GM18873 (cell line): ENCODE results near the gene MTMR6.
"Not testable (repeated sequence)": the region's sequence is repeated elsewhere in the genome, so short reads cannot be mapped to it uniquely, and the experiment has no call there.

ENCODE experiments used
- ATAC-seq: cut with Tn5 transposase; IDR thresholded peaks from one replicate; pipeline ENCODE4 v1.9.1; 2021; ENCODE audit warnings: mild to moderate bottlenecking, moderate library complexity, moderate number of reproducible peaks; ENCODE audit not compliant: unreplicated experiment, low FRiP score

MTMR6 gene

DNA sequence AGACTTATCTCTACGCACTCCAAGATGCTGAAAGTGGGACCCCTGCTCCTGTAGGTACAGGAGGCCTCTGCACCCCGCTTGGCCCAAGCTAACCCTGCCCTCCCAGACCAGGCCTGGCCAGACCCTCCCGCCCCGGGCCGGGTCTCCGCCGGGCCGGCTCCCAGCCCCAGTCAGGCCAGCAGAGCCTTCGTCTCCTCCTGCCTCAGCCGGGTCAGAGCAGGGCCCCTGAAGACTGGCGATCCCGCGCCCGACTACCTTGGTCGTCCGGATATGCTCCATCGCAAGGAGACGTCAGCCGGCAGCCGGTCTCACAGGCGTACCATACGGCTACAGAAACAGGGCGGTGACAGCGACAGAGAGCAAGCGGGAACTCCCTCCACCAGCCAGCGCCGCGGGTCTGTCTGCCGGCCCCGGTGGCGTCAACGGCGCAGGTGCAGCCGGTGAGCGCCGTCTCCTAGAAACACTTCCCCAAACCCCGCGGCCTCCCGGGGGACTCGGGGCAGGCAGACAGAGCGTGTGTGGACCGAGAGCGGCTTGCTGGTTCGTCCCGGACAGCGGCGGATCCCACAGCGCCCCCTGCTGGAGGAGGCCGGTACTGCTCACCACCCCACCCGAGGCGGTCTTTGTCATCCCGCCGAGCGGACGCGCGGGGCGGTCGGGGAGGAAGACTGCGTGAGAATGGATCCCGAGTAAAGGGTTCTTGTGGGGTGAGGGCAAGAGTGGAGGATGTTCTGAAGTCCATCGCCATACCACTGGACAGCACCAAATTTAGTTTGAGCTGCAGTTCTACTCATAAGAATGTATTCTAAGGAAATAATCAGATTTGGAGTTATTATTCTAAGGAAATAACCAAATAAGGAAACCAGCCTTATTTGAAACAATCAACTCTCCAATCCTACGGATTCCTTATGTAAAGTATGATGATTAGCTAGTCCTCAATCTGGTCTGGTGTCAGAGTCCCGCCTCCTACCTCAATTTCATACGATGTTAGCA, at the start of gene MTMR6:
Gene MTMR6, minus strand, starts transcription at position 520 of the 993 bp plus-strand sequence. Its CDS starts 241 bp downstream, at position 279.
- peak; percentile 94 for ATAC-seq

DNA sequence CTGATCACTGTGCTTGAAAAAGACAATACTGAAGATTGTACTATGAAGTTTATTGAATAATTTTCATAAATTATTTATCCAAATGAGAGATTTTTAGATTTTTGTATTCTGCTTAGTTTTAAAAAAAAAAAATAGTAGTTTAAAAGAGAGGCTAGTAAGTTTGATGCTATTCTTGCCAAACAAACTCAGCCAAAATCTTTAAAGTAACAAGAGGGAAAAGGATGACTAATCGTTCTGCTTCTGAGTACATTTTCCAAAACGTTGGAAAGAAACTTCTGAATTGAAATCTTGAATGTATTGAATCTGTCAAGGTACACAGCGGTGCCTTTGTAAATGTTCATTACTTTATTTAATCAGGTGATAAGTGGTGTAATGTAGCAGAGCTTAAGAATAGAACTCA, 48.6 kb upstream of the MTMR6 start:
- no peak for ATAC-seq

DNA sequence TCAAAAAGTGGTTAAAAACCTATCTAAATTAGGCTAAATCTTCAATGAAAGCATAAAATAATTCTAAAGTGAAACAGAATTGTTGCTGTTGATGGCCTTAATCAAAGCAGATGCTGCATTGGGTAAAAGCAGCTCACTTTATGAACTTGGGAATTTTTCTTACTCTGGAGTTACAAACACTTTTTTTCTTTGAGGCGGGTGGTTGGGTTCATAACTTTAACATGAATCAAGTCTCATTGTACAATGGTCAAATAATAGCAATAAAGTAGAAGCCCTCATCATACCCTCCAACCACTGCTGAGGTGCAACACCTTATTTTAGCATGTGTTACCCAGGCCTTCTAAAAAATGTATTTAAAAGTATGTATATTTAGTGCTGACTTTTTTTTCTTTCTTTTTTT, 43.3 kb upstream of the MTMR6 start:
- no peak for ATAC-seq

DNA sequence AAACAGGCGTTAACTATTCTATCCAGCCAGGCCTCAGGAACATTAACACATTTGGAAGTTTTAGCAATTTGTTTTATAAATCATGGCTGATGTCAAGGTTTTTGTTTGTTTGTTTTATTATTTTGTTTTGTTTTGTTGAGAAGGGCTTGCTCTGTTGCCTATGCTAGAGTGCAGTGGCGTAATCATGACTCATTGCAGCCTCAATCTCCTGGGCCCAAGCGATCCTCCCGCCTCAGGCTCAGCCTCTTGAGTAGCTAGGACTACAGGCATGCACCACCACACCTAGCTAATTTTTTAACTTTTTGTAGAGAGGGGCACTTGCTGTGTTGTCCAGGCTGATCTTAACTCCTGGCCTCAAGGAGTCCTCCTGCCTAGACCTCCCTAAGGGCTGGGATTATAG, 42.4 kb upstream of the MTMR6 start:
- no peak for ATAC-seq

DNA sequence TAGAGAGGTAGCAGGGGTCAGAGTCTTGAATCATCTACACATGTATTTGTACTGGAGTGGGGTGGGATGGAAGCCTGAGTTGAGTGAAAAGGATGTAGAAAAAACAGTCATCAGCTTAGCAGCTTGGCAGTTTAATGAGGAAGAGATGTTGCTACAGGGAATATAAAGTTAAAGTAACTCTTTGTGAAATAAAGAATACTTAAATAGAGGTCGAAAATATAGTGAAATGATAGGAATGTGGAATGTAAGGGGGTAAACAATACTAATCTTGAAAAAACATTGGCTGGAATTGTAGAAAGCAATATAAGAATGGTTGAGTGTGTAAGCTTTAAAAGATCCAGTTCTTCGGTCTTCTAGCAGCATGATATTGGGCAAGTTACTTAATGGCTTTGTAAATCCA, 36.8 kb upstream of the MTMR6 start:
- no peak for ATAC-seq

DNA sequence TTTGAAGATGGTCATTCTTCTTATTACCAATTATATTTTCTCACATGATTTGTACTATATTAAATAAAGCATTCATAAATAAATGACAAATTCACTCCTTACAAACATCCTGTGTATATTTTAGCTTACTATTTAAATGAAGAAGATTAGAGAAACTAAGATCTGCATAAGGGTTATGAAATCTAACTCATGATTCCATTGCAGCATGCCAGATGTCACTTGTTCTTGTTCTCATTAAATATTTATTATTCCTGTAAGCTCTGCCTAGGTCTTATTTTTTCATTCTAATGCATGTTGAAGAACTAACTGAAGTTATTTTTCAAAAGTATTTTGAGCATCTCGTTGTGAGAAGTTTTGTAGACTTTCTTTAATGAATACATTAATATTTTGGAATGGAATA, 32.5 kb upstream of the MTMR6 start:
- no peak for ATAC-seq

DNA sequence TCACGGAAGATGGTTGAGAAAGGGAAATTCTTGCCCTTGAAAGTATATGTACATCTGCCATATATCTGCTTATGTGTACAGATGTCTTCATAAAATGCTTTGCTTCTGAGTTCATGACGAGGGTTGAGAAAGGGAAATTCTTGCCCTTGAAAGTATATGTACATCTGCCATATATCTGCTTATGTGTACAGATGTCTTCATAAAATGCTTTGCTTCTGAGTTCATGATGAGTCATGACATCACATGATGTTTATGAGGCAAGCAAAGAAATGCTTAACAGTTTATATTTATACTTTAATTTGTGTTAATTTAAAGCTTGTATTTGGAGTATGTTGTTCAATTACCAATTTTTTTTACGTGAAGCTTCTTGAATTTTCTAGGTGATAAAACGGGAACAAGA, 31.7 kb upstream of the MTMR6 start:
- not testable (repeated sequence) for ATAC-seq

DNA sequence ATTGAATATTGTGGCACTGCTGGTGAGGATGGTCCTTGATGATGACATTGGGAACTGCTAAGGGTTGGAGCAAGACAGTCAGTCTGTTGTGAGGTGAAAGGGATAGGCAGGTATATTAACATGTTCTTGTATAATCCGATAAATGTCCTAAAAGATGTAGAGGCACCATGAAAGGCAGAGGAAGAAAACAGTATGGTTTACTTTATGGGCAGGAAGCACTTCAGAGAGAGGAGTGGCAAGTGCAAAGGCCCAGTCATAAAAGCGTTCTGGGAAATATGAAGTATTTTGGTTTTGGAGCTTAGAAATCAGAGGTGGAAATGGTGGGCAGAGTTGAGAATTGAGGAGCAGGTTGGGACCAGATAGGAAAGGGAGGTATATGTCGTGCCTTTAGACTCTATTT, 23.6 kb upstream of the MTMR6 start:
- no peak for ATAC-seq

DNA sequence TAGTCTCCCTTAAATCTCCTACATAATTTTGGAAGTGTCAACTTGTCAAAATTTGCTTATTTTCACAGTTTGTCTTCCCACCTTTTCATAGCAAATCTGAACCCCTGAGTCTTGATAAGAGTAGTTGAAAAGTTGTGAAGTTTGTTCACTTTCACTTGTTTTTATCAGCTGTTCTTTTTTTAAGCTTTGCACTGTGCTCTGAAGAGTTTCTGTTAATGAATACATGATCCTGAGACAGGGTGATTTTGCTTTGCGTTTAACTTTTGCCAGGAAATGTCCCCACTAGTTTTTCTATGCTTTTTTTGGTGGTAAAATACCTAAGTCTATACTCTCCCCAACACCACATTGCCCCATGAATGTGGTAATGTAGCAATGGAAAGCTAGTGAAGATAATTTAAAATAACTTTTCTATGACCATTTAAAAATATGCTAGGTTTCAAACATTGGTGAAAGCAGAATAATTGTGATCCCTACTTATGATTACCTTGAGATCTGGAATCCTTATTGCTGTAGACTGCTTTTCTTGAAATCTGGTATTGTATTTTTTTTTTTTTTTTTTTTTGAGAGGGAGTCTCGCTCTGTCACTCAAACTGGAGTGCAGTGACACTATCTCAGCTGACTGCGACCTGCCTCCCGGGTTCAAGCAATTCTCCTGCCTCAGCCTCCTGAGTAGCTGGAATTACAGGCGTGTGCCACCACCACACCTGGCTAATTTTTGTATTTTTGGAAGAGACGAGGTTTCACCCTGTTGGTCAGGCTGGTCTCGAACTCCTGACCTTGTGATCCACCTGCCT, 19.6 kb upstream of the MTMR6 start:
- ATAC-seq, result no peak

DNA sequence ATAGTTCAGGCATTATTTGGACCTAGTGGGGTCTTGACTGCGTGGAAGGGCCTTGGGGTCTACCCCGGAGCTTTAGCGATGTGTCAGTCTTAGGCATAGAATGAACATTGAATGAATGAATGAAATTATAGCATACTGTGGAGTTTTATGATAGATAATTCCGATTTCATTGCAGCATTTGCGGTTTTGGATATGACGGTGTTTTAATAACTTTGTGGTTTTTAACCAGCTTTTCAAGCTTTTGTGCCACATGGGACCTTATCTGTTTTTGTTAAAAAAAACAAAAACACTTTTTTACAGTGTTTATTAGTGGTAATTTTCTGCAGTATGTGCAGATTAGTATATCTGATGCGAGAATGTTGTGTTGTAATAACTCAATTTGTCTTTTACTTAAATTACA, 14.8 kb upstream of the MTMR6 start:
- ATAC-seq, result no peak

DNA sequence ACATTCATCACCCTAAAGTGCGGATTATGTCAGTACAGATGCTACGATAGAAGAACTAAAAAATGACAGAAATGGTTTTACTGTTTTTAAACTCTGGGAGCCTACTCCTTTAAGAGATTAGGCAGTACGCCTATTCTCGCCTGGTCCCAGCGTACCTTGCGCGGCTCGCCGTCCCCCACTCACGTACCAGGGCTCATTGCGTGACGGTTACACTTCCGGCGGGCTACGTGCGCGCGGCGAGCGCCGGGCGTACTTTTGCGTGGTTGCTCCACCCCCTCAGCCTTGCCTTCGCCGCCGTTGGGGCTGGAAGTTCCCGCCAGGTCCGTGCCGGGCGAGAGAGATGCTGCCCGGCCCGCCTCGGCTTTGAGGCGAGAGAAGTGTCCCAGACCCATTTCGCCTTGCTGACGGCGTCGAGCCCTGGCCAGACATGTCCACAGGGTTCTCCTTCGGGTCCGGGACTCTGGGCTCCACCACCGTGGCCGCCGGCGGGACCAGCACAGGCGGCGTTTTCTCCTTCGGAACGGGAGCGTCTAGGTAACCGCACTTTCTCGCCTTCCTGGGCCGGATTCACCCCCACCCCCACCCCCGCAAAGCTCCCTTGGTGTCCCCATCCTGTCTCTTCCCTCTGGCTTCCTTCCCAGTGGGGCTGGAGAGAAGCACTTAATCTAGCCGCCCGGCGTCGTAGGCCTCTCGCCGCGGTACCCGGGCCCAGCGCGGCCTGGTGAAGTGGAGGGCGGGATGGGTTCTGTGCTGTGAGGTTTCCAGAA, 14.2 kb upstream of the MTMR6 start, which contains the start of gene NUP58:
Gene NUP58, plus strand, starts transcription at position 279 of the 767 bp plus-strand sequence. Its CDS starts 149 bp downstream, at position 428.
- ATAC-seq, result peak; percentile 97

DNA sequence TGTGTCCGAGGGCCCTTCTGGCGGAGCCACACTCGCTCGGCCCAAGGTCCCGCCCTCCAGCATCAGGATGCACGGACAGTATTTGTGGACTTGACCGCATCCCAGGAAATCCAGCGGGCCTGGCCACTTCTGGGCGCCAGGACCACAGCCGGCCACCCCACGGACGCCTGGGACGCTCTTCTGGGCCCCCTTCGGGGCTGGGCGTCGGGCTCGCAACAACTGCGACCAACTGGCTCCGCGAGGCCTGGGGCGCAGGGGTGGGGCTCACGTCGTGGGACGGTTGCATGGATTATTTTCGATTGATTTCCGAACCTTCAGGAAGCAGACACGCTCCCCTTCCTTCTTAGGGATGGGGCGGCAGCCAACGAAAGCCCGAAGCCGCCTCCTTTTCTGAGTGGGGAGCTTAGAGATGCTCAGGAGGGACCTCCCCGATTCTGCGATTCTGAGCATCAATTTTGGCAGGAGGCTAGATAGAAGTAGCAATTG, 13.6 kb upstream of the MTMR6 start:
- ATAC-seq, result peak; percentile 12

DNA sequence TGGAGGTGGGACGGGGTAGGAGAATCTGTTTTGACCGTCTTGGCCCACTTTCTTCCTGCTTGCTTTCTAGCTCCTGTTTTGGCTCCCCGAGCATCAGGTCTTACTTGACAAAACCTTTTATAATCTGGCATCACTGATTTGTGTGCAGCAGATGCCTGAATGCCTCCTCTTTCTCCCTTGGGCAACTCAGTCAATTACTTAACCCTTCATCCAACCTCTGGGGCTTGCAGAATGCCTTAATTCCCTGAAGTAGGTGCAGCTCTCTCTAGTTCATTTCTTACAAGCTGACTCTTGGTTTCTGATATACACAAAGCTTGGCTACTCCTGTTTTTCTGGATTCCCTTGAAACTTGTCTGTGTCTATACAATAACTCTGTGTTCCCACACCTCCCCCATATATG, 8.4 kb upstream of the MTMR6 start:
- ATAC-seq, result no peak

DNA sequence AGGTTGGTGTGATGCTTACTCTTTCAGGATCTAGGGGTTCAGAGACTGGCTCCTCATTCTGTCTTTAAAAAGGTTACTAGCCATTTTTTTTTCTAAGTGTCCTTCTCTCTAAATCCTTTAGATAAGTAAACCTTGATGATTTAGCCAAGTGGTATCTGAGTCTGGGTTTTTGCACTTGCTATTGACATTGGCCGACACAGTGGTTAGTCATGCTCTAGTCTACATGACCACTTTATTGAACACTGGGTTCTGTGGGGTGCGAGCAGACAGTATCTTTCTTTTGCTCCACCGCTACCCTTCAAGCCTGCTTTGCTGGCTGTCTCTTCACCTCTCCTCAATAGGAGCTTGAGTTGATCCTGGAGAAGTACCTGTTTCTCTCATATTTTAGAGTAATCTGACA, 7.9 kb upstream of the MTMR6 start:
- no peak for ATAC-seq

DNA sequence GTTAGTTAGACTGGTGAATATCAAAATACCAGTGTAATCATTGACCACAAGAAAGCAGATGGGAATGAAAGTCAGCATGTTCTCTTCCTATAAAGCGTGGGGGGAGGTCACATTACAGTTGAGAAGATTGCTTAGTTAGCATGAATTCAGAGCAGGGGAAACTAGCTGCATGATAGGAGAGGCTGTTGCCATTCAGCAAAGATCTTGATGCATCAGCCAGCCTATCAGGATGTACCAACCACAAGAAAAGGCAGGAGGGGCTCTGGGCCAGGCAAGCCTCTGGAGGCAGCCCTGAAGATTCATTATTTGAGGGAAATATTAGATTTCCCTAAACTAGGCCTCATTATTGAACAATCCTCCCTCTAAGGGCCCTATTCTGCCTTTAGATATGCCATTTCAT, 5.0 kb upstream of the MTMR6 start:
- ATAC-seq, result no peak

DNA sequence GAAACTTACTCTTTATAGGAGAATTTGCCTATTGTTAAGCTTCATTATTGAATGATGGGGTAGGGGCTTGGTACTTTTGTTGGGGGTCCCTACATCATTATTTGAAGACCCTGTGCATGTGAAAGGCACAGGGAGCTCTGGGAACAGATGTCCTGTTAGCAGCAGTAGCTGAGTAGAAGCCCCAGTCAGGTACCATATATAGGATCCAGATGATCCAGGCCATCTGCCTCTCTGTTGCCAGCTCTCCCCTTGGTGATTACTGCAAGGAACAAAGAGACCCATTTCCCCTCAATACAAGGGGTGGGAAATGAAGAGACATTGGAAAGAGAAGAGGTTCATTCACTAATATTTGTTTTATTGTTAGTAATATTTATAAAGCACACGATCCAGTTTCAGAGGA, 4.4 kb upstream of the MTMR6 start:
- no peak for ATAC-seq

DNA sequence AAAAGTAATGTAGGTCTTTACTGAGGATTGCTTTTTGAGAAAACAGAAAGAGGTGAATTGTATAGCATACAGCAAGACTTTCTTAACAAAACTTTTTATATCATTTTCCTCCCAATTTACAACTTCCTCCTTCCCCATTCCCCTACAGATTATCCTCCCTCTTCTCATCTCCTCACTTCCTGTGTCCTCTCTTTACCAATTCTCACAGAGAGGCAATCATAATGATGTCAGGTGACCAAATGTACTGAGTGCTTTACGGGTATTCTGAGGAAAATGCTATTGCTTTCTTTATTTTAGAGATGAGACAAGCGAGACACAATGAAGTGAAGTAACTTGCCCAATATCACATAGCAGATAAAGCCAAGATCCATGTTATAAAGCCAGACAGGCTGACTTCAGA, 1.7 kb upstream of the MTMR6 start:
- no peak for ATAC-seq

DNA sequence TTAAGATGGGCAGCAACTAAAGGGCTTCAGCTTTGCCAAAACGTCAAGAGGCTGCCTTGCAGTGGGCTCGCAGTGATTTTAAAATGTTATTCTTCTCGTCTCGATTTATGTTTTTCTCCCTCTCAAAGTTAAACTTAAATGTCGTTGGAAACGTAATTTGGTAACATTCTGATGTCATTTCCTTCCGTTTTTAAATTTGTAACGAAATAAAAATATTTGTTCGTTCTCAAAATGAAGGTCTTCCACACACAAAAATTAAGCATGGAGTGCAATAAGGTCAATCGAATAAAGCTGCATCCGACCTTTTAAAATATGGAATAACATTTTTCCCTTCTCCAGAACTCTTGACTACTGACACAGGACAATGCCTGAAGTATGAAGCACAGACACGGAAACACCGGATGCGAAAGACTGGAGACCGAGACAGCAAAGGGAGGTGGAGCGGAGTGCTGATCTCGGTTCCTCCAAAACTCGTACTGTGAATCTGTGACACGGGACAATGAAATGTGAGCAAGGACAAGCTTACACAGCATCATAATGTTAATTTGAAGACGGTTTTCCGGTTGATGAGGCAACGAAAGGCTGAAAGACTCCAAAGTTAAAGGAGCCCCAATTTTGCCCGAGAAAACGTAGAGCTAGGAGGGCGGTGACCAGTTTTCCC, 850 bp downstream of the MTMR6 start:
- no peak for ATAC-seq

DNA sequence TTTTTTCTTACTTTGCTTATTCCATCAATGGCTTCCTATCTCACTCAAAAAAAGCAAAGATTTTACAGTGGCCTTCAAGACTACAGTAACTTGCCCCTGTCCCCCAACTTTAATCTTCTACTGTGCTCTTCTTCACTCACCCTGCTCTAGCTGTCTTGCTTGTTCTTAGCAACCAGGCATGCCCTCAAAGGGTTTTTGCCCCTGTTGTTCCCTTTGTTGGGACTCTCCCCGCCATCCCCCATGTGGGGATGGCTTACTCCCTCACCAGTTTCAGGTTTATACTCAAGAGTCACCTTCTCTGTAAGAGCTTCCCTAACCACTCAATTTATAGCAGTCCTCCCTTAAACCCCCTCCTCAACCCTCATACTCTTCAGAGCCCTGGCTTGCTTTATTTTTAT, 5.4 kb downstream of the MTMR6 start:
- ATAC-seq, result no peak
